Hepatic stellate cell (primary cell): ENCODE data around the gene SDC1.

Experiments
- DNase-seq: peaks from one replicate; pipeline ENCODE4 v3.0.0; 2011; ENCODE audit warnings: low spot score

The SDC1 gene

DNA sequence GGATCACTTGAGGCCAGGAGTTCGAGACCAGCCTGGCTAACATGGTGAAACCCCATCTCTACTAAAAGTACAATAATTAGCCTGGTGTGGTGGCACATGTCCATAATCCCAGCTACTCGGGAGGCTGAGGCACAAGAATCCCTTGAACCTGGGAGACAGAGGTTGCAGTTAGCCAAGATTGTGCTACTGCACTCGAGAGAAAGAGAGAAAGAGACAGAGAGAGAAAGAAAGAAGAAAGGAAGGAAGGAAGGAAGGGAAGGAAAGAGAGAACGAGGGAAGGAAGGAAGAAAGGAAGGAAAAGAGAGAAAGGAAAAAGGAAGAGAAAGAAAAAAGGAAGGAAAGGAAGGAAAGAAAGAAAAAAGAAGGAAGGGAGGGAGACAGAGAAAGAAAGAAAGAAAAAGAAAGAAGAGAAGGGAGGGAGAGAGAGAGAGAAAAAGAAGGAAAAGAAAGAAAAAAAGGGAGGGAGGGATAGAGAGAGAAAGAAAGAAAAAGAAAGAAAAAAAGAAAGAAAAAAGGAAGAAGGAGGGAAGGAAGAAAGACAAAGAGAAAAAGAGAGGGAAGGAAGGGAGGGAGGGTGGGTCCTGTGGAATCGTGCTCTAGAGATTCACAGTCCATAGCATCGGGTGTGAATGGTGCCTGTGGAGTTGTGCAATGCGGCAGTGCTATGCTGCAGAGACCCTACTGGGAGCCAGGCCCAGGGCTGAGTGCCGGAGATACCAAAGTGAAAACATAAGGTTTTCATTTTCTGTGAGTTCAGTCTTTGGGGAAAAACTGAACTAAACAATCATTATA lies 4.6 kb upstream of the SDC1 start:
- DNase-seq, result no peak

DNA sequence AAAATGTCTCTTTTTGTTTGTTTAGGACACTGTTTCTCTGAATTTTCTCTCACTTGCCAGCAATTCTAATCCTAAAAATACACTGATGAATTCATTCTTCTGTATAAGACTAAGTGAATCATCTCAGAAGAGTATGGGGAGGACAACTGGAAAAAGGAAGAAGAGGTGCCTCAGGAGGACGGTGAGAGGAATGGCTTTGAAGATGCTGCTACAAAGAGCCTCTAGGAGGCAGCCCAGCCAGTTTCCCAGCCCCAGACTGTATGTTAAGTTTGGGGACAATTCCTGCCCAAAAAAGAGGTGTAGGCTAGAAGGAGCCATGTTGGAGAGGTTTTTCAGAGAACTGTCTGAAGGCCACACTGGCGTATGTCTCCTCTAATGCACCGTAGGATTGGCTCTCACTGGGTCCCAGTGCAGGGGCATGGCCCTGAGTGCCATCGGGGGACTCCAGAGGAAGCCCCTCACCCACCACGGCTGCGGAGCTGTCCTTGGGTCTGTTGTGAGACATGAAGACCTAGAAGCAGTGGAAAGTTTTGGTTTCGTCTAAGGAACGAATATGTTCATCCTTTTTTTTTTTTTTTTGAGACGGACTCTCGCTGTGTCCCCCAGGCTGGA lies 3.1 kb upstream of the SDC1 start:
- no peak for DNase-seq

GRCh38 chr2:20226152-20226545 lies 1.2 kb upstream of the SDC1 start:
- no peak for DNase-seq

DNA sequence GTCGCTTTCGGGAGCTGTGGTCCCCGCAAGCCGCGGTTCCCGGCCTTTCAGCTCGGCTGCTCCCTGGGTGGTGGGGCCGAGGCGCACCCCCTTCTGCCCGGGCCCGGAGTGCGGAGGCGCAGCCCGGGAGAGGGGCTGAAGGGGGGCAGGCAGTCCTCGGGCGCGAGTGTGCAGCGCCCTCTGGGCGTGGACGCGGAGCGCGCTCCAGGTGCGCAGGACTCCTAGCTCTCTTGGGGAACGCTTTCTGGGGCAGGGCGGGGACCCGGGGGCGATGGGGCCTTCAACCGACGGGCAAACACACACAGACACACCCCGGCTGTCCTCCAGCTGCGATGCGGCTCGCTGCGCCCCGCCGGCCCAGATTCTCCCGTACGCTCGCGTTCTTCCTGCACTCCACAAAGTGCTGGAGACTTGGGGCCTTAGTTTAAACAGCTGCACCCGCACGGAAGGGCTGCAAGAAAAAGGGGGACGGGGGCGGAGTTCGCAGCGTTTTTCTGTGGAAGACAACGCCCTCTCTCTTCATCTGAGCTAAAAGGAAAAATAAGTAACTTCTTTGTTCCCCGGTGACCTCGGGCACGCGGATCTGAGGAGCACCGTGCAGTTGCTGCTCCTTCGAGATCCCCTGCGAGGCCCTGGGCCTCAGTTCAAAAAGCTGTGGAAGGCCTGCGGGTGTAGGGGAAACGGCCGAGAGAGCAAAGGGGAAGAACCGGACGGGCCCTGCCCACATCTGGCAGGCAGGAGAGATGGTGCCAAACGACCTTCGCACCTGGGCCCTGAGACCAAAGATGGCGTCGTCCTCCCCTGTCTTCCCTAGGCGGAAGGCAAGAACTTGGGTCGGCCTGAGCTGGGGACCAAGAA lies 593 bp upstream of the SDC1 start:
- no peak for DNase-seq

DNA sequence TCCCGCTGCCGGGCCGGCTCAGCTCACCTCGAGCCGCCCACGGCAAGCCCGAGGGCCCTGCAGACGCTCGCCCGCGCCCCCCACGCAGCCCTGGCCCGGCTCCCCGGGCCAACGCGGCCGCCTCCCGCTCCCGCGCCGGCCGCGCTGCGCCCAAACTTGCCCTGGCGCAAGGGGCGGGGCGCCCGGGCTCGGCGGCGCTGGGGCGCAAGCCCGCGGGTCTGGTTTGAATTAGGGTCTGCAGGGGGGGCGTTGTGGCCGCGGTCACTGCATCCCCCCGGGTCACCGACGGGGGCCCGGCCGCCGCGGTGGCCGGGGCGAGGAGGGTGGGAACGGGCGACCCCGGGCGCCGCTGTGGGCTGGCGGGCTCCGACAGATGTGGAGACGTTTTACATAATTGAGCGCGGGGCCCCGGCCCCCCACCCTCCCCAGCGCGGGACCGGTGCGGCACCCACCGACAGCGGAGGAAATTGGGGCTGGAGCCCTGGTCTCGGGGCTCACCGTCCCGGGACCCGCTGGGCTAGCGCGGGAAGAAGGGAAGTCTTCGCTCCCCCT lies 690 bp downstream of the SDC1 start:
- no peak for DNase-seq

GRCh38 chr2:20223407-20224163 lies 1.3 kb downstream of the SDC1 start:
- DNase-seq, result peak; percentile 64

DNA sequence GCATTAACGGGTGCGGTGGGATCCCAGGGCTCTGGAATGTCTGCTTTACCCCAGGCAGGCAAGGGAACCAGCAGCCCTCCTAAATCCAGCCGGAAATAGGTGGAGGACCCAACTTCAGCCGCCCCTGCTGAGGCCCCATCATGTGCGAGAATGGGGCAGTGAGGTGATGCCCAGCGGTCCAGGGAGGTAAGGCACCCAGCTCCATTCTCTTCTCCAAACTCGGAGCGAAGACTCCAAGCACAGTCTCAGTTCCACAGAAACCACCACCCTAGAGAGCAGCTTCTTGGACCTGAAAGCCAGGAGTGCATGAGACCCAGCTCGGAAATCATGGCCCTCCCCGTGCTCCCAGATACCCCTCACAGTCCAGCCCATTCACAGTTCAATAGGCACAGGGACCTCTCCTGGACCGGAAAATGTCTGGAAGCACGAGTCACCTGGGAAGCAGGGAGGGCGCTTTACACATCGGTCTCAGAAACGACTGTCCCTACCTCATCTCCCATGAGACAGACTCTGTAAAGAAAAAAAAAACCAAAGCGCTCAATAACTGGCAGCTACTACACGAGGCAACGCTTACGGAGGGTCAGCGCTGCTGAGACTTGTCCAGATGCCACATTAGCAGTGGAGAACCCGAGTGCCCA lies 2.0 kb downstream of the SDC1 start:
- DNase-seq, result no peak

- no peak for DNase-seq
These were observed 2.7 kb downstream of the SDC1 start for GRCh38 chr2:20222014-20222768.

- DNase-seq, result peak; percentile 73
These were observed 3.4 kb downstream of the SDC1 start for GRCh38 chr2:20221555-20221973.

- DNase-seq, result no peak
These were observed 4.0 kb downstream of the SDC1 start for GRCh38 chr2:20220806-20221554.

GRCh38 chr2:20219763-20220380 lies 5.1 kb downstream of the SDC1 start:
- no peak for DNase-seq

DNA sequence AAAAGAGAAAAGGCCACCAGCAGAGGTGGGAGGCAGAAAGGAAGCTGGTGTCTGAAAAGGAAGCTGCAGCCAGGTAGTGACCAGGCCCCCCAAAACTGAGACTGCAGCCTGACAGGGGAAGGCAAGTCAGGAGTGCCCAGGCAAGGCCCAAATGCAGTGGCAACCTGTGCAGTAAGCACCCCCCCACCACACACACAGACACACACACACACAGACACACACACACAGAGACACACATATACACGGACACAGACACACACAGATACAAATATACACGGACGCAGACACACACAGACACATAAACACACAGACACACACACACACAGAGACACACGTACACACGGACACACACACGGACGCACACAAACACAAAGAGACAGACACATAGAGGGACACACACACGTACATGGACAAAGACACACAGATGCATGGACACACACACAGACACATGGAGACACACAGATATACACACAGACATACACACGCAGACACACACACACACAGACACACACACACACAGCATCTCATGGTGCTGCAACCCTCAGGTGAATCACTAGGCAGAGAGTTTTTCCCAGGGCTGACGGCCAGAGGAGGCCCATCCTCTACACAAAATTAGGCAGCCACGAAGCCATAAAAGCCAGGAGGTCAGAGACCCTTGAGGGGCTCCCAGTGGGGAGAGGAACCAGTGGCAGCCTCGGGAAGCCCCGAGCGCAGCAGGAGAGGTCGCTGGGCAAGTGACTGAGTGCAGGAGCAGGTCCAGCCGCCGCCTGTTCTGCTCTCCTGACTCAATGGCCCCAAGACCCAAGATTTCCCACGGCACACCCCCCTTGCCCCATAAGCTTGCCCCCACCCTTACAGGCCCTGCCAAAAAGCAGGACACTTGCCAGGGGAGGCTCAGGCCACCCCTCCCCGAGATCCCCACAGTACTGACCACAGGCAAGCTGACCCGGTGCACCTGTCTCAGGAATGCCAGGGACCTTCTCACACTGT lies 6.3 kb downstream of the SDC1 start:
- DNase-seq, result no peak

DNA sequence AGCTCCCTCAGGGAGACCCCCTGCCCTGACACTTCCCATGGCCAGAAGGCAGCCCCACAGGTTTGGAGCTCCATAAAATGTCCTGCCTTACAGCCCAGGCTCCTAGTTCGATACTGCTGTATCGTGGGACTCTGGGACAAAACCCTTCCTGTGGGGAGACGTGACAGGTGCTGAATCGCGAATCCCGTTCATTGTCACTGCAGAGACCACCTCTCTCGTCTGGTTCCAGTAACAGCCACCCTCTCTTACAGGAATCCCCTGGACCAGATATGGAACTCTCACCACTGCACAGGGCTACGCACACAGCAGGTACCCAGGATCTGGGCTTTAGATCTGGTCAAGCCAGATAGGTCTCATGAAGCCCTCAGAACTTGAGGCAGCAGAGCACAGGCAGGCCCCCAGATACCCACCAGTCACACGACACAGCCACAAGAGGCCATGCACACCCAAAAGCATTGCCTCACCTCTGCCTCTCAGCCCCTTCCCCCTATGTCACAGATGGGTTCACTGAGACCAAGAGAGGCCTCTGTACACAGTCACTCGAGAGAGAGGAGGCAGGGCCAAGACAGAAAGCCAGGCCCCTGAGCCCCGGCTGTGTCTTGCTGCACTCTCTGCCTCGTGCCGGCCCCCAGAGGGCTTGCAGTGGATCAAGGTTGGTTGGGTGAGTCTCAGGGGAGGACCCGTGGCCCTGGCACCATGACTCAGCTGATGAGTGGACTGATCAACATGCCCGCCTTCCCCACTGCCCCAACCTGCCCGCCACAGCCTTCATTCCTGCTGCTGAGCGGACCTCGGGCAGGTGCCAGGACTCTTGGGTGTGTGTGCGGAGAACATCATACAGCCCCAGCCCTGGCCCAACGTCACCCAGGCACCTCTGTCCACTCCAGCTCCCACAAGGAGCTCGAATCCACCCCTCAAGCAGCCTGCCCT lies 7.6 kb downstream of the SDC1 start:
- DNase-seq, result no peak

DNA sequence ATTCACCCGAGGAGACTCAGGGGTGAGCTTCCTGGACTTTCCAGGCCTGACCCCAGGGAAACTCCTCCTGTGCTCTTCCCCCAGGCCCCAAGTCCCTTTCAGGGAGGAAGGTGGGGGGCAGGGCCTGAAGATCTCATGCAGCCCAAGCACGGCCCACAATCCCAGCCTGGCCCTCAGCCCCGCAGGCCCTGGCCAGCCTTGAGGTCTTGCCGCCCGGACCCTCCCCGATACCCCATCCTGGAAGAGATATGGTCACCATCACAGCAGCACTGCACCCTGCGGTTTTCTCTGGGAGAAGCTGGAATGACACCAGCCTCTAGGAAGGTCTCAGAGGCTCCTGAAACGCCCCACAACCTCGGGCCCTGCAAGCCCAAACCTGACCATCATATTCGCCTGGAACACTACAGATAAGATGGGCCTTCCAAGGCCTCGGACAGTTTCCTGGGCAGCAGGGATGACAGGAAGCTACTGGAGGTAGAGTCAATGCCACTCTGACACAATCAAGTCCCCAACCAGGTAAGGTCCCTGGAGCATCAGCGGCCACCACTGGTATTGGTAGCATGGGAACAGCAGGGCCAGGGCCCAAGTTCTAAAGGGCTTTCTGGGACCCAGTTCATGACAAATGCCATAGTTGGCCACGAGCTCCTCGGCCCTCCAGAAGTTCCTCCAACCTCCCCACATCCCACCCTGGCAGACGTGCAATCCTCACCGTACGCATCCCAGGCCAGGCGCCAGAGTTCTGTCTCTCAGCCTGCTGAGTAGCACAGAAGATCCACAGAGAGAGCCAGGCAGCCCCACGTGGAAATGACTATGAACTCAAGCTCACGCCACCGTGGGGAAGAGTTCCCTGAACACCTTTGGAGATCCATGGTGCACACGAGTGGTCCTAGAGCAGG lies 8.6 kb downstream of the SDC1 start:
- no peak for DNase-seq

GRCh38 chr2:20215183-20216040 lies 9.5 kb downstream of the SDC1 start:
- no peak for DNase-seq
